ENCODE results near the gene RACK1. TPM values are rescaled to one million over a fixed set of nuclear protein-coding genes. Genes with fewer than 3 reads are reported as not detected.
"Not testable (repeated sequence)": the region's sequence is repeated elsewhere in the genome, so short reads cannot be mapped to it uniquely, and the experiment has no call there.

RACK1 gene
- polyA plus RNA-seq, 1 donor (not counting 4 experiments of a cell fraction or from before 2014, with no cell fraction given) = 3,291 TPM

- Histone ChIP-seq H3K36me3 (ENCODE audit: control insufficient read depth in 2 of 2, extremely low read depth in 1 of 2, insufficient read depth in 2 of 2, low read length in 2 of 2) (no peaks in the 10 kb centered on the region), H3K4me2 (ENCODE audit: control insufficient read depth, extremely low read depth, insufficient read depth, low read depth, low read length) (no peak overlapping the region), H3K4me1 (ENCODE audit: control insufficient read depth, extremely low read depth, insufficient read depth, low read length) (no peaks in the 10 kb centered on the region), H3K4me3 (ENCODE audit: control insufficient read depth in 2 of 3, extremely low read depth in 1 of 3, insufficient read depth in 2 of 3, low read depth in 1 of 3, low read length in 3 of 3) (no peak overlapping the region), H3K9me1 (ENCODE audit: control insufficient read depth, extremely low read depth, insufficient read depth, low read length) (no peaks in the 10 kb centered on the region), H3K9ac (ENCODE audit: control insufficient read depth, extremely low read depth, insufficient read depth, low read length) (no peak overlapping the region), H3K9me3 (ENCODE audit: control insufficient read depth, low read depth, low read length) (no peaks in the 10 kb centered on the region), H3K79me2 (ENCODE audit: control insufficient read depth, insufficient read depth, low read length) (no peaks in the 10 kb centered on the region), H3K27me3 (ENCODE audit: control insufficient read depth, extremely low read depth, insufficient read depth, low read length) (no peaks in the 10 kb centered on the region), H3K27ac (ENCODE audit: control insufficient read depth, insufficient read depth, low read length) (no peak overlapping the region), H2AFZ (ENCODE audit: control insufficient read depth, low read length) (no peak overlapping the region), H4K20me1 (ENCODE audit: control insufficient read depth, extremely low read depth, insufficient read depth, low read length) (no peaks in the 10 kb centered on the region)
- TF ChIP-seq CTCF (optimal IDR thresholded peaks at IDR 0.05 in 1 of 3, IDR thresholded peaks at IDR 0.05 in 1 of 3, conservative IDR thresholded peaks at IDR 0.05 in 1 of 3; ENCODE audit: extremely low read depth in 1 of 3, insufficient read depth in 2 of 3, low read length in 3 of 3) (no peak), EZH2 (IDR thresholded peaks at IDR 0.05; ENCODE audit: low read length) (no peak)
- DNase-seq (ENCODE audit: low read depth, low spot score) (no peak), FAIRE-seq (no peak)
- dilution Hi-C loops (cut with MboI; ENCODE audit: extremely low pct_ligation_motif_present, low sequenced_read_pairs) = no loop called here
Measured at GRCh38 chr5:181281077-181281983, 37.6 kb upstream of the RACK1 start.

- Histone ChIP-seq H3K9ac (ENCODE audit: control insufficient read depth, extremely low read depth, insufficient read depth, low read length) (no peak overlapping the region), H3K27me3 (ENCODE audit: control insufficient read depth, extremely low read depth, insufficient read depth, low read length) (no peaks in the 10 kb centered on the region), H3K9me3 (ENCODE audit: control insufficient read depth, low read depth, low read length) (no peaks in the 10 kb centered on the region), H3K79me2 (ENCODE audit: control insufficient read depth, insufficient read depth, low read length) (no peaks in the 10 kb centered on the region), H3K27ac (ENCODE audit: control insufficient read depth, insufficient read depth, low read length) (no peak overlapping the region), H3K4me1 (ENCODE audit: control insufficient read depth, extremely low read depth, insufficient read depth, low read length) (no peaks in the 10 kb centered on the region), H2AFZ (ENCODE audit: control insufficient read depth, low read length) (no peak overlapping the region), H4K20me1 (ENCODE audit: control insufficient read depth, extremely low read depth, insufficient read depth, low read length) (no peaks in the 10 kb centered on the region), H3K36me3 (ENCODE audit: control insufficient read depth in 2 of 2, extremely low read depth in 1 of 2, insufficient read depth in 2 of 2, low read length in 2 of 2) (no peaks in the 10 kb centered on the region), H3K9me1 (ENCODE audit: control insufficient read depth, extremely low read depth, insufficient read depth, low read length) (no peaks in the 10 kb centered on the region), H3K4me2 (ENCODE audit: control insufficient read depth, extremely low read depth, insufficient read depth, low read depth, low read length) (no peak overlapping the region), H3K4me3 (ENCODE audit: control insufficient read depth in 2 of 3, extremely low read depth in 1 of 3, insufficient read depth in 2 of 3, low read depth in 1 of 3, low read length in 3 of 3) (no peak overlapping the region)
- dilution Hi-C loops (cut with MboI; ENCODE audit: extremely low pct_ligation_motif_present, low sequenced_read_pairs) = no loop called here
- TF ChIP-seq EZH2 (IDR thresholded peaks at IDR 0.05; ENCODE audit: low read length) (no peak), CTCF (optimal IDR thresholded peaks at IDR 0.05 in 1 of 3, IDR thresholded peaks at IDR 0.05 in 1 of 3, conservative IDR thresholded peaks at IDR 0.05 in 1 of 3; ENCODE audit: extremely low read depth in 1 of 3, insufficient read depth in 2 of 3, low read length in 3 of 3) (no peak)
- FAIRE-seq (no peak), DNase-seq (ENCODE audit: low read depth, low spot score) (no peak)
Measured at GRCh38 chr5:181280251-181280762, 36.6 kb upstream of the RACK1 start.

GRCh38 chr5:181273433-181273744 is 29.7 kb upstream of the RACK1 start:
- H3K9ac ChIP-seq (ENCODE audit: control insufficient read depth, extremely low read depth, insufficient read depth, low read length); H3K9me3 ChIP-seq (ENCODE audit: control insufficient read depth, low read depth, low read length); dilution Hi-C loops (cut with MboI; ENCODE audit: extremely low pct_ligation_motif_present, low sequenced_read_pairs); H3K36me3 ChIP-seq (ENCODE audit: control insufficient read depth in 2 of 2, extremely low read depth in 1 of 2, insufficient read depth in 2 of 2, low read length in 2 of 2); H2AFZ ChIP-seq (ENCODE audit: control insufficient read depth, low read length); H3K4me3 ChIP-seq (ENCODE audit: control insufficient read depth in 2 of 3, extremely low read depth in 1 of 3, insufficient read depth in 2 of 3, low read depth in 1 of 3, low read length in 3 of 3); H3K4me2 ChIP-seq (ENCODE audit: control insufficient read depth, extremely low read depth, insufficient read depth, low read depth, low read length); H3K27ac ChIP-seq (ENCODE audit: control insufficient read depth, insufficient read depth, low read length); H4K20me1 ChIP-seq (ENCODE audit: control insufficient read depth, extremely low read depth, insufficient read depth, low read length); H3K9me1 ChIP-seq (ENCODE audit: control insufficient read depth, extremely low read depth, insufficient read depth, low read length); H3K79me2 ChIP-seq (ENCODE audit: control insufficient read depth, insufficient read depth, low read length); FAIRE-seq; H3K27me3 ChIP-seq (ENCODE audit: control insufficient read depth, extremely low read depth, insufficient read depth, low read length); H3K4me1 ChIP-seq (ENCODE audit: control insufficient read depth, extremely low read depth, insufficient read depth, low read length); DNase-seq (ENCODE audit: low read depth, low spot score): not testable (repeated sequence)
